ENCODE measurements around the gene CGRRF1. TPM values are rescaled to one million over a fixed set of nuclear protein-coding genes. Genes with fewer than 3 reads are reported as not detected.

Gene CGRRF1
- total and polyA plus RNA-seq, 2 of the 13 experiments (the other 11 are each of a cell fraction or from before 2014, with no cell fraction given): 16.8 to 18.2 TPM

DNA sequence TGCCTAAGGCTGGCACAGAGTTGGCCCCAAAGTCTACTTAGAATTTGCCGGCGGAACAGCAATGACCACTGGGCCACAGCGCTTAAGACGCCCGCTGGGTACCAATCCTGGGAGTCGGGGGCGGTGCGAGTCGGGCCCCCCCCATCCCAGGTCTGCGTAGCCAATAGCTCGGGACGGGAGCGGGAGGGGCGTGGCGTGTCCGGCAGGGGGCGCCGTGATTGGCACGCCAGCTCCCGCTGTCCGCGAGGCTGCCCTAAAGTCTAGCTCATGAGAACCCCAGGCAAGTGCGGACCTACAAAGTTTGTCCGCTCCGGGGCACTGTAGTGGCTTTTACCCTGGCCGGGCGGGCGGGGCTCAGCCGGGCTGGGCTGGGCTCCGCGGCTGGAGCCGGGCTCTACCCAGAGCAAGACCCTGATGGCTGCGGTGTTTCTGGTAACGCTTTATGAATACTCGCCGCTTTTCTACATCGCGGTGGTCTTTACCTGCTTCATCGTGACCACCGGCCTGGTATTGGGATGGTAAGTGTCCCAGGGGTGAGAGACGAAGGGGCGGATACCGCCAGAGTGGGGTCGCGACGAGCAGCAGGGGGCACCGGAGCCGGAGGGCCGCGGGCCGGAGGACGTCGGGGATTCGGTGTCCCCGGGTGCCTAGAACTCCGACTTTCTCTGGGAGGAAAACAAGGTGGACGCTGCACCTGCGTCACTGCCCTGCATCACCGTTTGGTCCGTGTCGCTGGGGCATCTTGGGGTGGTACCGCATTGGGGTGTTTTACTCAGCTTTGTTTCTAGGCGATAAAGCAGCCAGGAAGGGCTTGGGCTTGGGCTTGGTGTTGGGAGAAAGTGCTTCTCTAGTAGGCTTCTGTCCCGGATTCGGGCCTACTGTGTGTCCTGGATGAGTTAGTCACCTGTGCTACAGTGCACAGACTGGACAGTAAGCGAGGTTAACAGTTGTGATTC lies at the start of gene CGRRF1 (continued):
- peak; percentile 73; the same call in 1 of the 2 replicates for TF ChIP-seq ZNF430 (CRISPR knock-in tag; IDR thresholded peaks at IDR 0.05)
- peak; percentile 71; the same call in 1 of the 2 replicates for TF ChIP-seq NR2C2 (CRISPR knock-in tag; IDR thresholded peaks at IDR 0.05; ENCODE audit: borderline replicate concordance)
- TF ChIP-seq, protein P1, sequence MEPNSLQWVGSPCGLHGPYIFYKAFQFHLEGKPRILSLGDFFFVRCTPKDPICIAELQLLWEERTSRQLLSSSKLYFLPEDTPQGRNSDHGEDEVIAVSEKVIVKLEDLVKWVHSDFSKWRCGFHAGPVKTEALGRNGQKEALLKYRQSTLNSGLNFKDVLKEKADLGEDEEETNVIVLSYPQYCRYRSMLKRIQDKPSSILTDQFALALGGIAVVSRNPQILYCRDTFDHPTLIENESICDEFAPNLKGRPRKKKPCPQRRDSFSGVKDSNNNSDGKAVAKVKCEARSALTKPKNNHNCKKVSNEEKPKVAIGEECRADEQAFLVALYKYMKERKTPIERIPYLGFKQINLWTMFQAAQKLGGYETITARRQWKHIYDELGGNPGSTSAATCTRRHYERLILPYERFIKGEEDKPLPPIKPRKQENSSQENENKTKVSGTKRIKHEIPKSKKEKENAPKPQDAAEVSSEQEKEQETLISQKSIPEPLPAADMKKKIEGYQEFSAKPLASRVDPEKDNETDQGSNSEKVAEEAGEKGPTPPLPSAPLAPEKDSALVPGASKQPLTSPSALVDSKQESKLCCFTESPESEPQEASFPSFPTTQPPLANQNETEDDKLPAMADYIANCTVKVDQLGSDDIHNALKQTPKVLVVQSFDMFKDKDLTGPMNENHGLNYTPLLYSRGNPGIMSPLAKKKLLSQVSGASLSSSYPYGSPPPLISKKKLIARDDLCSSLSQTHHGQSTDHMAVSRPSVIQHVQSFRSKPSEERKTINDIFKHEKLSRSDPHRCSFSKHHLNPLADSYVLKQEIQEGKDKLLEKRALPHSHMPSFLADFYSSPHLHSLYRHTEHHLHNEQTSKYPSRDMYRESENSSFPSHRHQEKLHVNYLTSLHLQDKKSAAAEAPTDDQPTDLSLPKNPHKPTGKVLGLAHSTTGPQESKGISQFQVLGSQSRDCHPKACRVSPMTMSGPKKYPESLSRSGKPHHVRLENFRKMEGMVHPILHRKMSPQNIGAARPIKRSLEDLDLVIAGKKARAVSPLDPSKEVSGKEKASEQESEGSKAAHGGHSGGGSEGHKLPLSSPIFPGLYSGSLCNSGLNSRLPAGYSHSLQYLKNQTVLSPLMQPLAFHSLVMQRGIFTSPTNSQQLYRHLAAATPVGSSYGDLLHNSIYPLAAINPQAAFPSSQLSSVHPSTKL (CRISPR knock-in tag; IDR thresholded peaks at IDR 0.05): peak; percentile 80
- 0 out of 2 replicates have a peak, but pooled peaks have one; percentile 16 for TF ChIP-seq CEBPG (CRISPR knock-in tag; IDR thresholded peaks at IDR 0.05)
- peak; percentile 39; the same call in 1 of the 2 replicates for TF ChIP-seq HCFC1 (IDR thresholded peaks at IDR 0.05; ENCODE audit: low read depth, low read length)
- TF ChIP-seq, protein P2, sequence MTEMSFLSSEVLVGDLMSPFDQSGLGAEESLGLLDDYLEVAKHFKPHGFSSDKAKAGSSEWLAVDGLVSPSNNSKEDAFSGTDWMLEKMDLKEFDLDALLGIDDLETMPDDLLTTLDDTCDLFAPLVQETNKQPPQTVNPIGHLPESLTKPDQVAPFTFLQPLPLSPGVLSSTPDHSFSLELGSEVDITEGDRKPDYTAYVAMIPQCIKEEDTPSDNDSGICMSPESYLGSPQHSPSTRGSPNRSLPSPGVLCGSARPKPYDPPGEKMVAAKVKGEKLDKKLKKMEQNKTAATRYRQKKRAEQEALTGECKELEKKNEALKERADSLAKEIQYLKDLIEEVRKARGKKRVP (CRISPR knock-in tag; IDR thresholded peaks at IDR 0.05): 0 out of 4 replicates have a peak, but pooled peaks of 1 of the 2 experiments have one; percentile 21
- peak; percentile 85; the same call in 1 of the 2 replicates for TF ChIP-seq RXRB (CRISPR knock-in tag; IDR thresholded peaks at IDR 0.05; ENCODE audit: borderline replicate concordance)
- TF ChIP-seq IRX3 (CRISPR knock-in tag; IDR thresholded peaks at IDR 0.05; ENCODE audit: borderline replicate concordance, low read depth): peak; percentile 19; the same call in 1 of the 2 replicates
- peak; percentile 62 for TF ChIP-seq GFI1 (CRISPR knock-in tag; IDR thresholded peaks at IDR 0.05; ENCODE audit: borderline replicate concordance)
- TF ChIP-seq RCOR2 (CRISPR knock-in tag; IDR thresholded peaks at IDR 0.05): peak; percentile 56
- TF ChIP-seq ZNF878 (CRISPR knock-in tag; IDR thresholded peaks at IDR 0.05): peak; percentile 83; the same call in 1 of the 2 replicates
- TF ChIP-seq, protein P3, sequence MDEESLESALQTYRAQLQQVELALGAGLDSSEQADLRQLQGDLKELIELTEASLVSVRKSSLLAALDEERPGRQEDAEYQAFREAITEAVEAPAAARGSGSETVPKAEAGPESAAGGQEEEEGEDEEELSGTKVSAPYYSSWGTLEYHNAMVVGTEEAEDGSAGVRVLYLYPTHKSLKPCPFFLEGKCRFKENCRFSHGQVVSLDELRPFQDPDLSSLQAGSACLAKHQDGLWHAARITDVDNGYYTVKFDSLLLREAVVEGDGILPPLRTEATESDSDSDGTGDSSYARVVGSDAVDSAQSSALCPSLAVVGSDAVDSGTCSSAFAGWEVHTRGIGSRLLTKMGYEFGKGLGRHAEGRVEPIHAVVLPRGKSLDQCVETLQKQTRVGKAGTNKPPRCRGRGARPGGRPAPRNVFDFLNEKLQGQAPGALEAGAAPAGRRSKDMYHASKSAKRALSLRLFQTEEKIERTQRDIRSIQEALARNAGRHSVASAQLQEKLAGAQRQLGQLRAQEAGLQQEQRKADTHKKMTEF (CRISPR knock-in tag; IDR thresholded peaks at IDR 0.05): peak; percentile 91; the same call in 1 of the 2 replicates
- peak; percentile 65 for TF ChIP-seq ARNT2 (CRISPR knock-in tag; IDR thresholded peaks at IDR 0.05; ENCODE audit: low read depth)
- TF ChIP-seq, protein P4, sequence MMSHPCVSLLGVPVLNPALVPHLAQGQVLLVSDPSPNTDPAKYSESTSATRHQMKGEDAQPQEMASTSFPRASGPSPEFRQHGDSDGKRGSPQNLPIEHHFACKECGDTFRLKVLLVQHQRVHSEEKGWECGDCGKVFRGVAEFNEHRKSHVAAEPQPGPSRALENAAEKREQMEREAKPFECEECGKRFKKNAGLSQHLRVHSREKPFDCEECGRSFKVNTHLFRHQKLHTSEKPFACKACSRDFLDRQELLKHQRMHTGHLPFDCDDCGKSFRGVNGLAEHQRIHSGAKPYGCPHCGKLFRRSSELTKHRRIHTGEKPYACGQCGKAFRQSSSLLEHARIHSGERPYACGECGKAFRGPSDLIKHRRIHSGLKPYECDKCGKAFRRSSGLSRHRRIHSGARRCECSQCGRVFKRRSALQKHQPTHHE (CRISPR knock-in tag; IDR thresholded peaks at IDR 0.05; ENCODE audit: borderline replicate concordance): 0 out of 2 replicates have a peak, but pooled peaks have one; percentile 52
- peak; percentile 74 for TF ChIP-seq RBFOX2 (IDR thresholded peaks at IDR 0.05; ENCODE audit: low read depth, low read length)
- peak; percentile 63 for TF ChIP-seq PHF20 (CRISPR knock-in tag; IDR thresholded peaks at IDR 0.05)
- TF ChIP-seq ZNF264 (CRISPR knock-in tag; IDR thresholded peaks at IDR 0.05): peak; percentile 73; the same call in 1 of the 2 replicates
- TF ChIP-seq, protein P5, sequence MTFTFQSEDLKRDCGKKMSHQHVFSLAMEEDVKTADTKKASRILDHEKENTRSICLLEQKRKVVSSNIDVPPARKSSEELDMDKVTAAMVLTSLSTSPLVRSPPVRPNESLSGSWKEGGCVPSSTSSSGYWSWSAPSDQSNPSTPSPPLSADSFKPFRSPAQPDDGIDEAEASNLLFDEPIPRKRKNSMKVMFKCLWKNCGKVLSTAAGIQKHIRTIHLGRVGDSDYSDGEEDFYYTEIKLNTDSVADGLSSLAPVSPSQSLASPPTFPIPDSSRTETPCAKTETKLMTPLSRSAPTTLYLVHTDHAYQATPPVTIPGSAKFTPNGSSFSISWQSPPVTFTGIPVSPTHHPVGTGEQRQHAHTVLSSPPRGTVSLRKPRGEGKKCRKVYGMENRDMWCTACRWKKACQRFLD (CRISPR knock-in tag; IDR thresholded peaks at IDR 0.05; ENCODE audit: borderline replicate concordance): 0 out of 2 replicates have a peak, but pooled peaks have one; percentile 53

Measured in HepG2 (cell line).